NCI-H1930 (cell line): ENCODE results near the gene ZFP92.
"Not testable (repeated sequence)": the region's sequence is repeated elsewhere in the genome, so short reads cannot be mapped to it uniquely, and the experiment has no call there.

Experiments used
- DNase-seq, 2 experiments: peaks; one replicate each; lab custom pipeline; 2025; lab: John Stamatoyannopoulos, UW

Gene ZFP92

DNA sequence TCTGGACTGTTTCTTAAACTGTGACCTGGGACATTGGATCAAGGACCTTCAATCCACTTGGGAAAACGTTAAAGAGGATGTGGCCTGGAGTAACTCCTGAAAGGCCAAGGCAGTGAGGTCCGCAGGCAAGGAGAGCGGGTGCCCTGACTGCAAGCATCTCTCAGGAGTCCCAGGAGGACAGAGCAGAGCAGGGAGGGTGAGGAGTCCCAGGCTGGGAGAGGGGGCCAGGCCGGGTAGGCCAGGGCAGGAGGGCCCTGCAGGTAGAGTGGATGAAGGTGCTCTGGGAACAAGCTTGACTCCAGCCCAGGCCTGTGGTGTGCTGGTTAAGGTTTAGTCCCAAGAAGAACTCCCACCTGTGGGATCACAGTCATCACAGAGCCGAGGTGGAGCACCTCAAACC is 23.9 kb upstream of the ZFP92 start:
- DNase-seq = no peak

DNA sequence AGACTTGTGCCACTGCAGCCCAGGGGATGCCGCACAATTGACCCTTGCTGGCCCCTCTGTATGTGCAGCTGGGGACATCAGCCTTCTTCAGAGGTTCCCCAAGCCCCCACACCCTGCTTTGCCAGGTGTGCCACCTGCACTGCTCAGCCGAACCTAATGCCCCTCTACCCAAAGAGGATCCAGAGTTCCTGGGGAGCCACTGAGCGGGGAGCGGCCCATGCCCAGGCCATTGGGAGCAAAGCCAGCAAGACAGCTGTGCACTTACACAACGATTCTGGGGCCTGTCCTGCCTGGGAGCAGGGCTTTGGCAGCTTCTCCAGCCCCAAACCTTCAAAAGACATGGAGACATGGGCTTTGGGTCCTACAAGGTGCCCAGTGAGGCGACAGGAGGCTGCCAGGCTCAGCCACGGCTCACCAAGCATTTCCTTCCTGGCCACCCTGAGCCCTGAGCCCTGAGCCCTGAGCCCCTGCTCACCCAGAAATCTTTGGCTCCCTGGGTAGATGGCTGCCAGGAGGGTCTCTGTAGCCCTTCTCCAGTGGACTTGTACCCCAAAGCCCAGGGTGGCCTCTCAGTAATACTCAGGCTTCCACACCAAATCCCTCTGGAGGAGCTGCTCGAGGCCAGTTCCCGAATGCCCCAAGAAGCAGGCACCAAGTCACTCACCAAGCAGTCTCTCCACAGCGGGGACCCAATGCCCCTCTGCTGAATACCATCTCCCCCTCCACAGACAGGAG is 23.1 kb upstream of the ZFP92 start:
- DNase-seq = no peak

DNA sequence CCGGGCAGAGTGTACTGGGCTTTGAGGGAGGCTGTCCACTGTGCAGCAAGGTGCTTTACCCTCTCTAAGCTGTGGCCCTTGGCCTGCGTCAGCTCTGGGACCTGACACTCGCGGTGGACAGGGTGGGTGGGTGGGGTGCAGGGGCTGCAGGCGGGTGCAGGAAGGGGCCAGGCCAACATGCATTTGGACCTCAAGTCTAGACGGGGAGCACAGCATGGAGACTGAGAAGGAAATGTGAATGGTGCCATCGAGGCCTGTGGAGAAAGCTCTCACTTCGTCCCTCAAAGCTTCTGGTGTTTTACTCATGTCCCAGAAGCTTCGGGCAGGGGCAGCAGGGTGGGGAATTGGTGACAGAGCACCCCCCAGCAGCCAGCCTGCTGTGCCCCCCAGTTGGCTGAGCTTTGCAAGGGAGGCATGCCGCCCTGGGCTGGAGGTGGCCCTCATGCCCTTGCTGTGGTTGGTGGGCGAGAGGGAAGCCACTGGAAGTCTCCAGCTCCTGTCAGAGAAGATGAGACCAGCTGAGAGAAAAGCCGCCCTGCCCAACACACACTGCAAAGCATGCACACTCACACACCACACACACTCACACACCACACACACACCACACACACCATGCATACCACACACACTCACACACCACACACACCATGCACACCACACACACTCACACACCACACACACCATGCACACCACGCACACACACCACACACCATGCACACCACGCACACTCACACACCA is 22.4 kb upstream of the ZFP92 start:
- no peak for DNase-seq

DNA sequence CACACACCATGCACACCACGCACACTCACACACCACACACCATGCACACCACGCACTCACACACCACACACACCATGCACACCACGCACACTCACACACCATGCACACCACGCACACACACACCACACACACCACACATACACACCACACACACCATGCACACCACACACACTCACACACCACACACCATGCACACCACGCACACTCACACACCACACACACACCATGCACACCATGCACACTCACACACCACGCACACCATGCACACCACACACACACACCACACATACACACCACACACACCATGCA is 21.9 kb upstream of the ZFP92 start:
- DNase-seq = not testable (repeated sequence)

GRCh38 chrX:153392642-153393321 is 18.5 kb upstream of the ZFP92 start:
- DNase-seq = no peak

DNA sequence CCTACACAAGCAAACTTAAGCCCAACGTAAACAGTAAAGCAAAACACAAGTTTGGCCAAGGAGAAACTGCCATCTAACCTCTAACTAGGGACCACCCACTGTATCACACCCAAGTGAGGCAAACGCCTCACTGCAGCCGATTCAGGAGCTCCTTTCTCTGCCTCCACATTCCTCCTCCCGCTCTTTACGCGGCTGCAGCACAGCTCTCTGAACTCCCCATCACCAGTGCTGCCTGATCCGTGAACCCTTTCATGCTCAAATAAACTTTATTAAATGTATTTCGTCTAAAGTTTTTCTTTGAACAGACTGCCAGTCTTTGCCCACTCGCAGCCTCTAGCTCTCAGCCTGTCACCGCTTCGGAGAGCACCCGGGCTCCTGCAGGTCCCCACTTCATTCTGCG is 16.7 kb upstream of the ZFP92 start:
- DNase-seq = no peak

DNA sequence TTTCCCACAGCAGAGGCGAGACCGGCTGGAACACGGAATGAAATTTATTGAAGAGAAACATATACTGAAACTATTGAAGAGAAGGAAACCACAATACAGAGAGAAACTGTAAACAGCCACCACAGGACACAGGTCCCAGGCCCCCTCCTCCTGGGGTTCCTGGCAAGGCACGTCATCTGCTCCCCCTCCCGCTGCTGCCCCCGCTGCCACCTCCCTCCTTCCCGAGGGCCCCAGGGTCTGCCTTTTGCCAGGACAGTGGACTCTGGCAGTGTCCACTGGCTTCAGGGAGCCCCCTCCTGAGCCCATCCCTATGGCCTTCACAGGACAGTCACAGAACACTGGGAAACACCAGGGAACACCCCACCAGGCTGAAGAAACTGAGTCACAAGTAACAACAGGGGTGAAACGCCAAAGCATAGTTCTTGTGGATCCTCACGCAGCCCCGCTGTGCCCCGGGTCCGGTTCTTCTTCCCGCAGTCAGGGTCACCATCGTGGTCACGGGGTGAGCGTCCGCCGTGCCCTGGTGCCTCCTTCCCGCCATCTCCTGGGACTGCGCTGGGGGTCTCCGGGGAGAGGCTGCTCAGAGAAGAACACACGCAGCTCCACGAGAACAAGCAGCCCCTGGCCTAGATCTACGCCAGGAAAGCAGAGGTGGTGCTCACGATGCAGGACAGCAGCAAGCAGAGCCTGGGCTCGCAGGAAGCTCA is 15.5 kb upstream of the ZFP92 start:
- DNase-seq = no peak

DNA sequence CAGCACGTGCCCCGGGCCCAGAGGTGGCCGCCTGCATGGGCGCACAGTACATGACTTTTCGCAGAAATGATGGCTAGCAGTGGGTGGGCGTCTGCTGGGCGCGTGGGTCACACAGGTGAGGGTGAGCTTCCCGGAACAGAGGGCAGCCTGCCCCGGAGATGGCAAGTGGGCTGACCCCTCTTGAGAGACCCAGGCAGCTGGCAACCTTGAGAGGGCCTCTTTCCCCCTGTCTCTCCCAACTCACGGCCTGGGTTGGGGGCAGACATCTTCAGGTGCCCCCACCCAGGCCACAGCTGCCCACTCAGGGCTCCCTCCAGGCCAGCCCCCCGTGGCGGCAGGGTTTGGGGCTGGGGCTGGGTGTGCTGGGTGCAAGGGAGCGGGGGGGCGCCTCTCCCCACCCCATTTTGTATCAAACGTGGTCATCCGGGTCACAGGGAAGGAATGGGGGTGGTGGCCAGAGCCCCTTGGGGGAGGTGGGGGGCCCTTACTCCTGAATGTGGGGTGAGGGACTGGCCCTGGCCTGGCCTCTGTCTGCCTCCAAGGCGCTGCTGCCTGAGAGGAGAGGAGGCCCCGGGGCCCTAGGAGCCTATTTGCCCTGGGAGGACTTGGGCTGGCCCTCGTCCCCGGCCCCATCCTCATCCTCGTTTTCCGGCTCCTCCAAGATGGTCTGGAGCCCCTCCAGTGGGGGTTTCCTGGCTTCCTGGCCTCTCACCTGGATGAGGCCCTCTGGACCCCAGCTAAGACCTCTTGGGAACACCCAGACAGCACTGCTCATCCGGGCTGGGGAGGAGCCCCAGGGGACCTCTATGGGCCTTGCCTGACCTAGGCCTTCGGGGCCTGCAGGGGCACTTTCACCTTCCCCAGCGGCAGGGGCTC is 14.7 kb upstream of the ZFP92 start:
- no peak for DNase-seq

DNA sequence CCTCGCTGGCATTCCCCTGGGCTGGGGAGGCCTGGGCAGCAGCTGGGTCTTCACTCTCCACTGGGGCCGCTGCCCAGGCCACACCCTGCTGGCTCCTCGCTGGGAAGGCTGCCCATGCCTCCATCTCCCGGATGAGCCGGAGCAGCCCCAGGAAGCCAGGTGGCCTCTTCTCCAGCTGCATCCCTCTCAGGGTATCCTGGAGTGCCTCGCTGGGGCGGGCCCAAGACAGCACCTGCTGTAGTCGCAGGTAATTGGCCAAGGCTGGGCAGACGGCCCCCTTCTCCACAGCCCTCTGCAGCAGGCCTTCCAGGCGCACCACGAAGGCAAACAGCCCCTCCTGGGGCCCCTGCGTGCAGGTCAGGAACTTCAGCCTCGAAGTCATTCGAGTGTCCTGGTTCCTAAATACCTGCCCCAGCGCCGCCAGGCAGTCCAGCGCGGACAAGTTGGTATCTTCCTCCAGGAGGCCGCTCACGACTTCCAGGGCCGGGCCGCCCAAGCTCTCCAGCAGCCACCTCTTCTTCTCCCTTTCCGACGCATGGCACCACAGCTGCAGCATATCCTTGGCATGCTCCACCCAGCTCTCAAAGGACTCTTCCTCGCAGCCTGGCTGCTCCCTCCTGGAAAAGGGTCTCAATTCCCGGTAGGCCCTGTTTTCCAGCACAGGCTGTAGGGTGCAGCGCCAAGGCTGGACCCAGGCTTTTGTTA is 13.9 kb upstream of the ZFP92 start:
- no peak for DNase-seq

- DNase-seq = no peak
These were observed 12.9 kb upstream of the ZFP92 start for GRCh38 chrX:153398275-153398960.

GRCh38 chrX:153400146-153401132 is 10.8 kb upstream of the ZFP92 start:
- peak; percentile 52 to 79 for DNase-seq

GRCh38 chrX:153401133-153401764 is 10.0 kb upstream of the ZFP92 start, which contains the start of gene PNMA6E:
TSS of gene PNMA6E (minus strand) at chrX:153401350. CDS start at chrX:153398849, 2,501 bp downstream.
- no peak for DNase-seq

DNA sequence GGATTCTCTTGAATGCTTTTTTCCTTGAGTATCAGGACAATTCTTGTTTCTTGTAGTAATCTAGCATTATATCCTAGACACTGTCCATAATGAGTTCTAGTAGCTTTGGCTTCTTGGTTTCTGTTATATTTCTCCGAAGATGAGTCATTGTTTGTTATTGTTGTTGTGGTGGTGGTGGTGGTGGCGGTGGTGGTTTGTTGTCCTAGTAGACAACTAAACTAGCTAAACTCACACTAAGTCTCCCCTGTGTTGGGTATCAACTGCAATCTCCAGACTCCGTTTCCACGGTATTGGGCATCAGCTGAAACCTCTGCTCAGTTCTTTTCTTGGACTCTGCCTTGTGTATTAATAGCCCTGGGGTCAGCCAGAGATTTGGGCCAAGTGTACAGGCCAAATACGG is 6.9 kb upstream of the ZFP92 start:
- not testable (repeated sequence) for DNase-seq

GRCh38 chrX:153405426-153405825 is 5.8 kb upstream of the ZFP92 start:
- no peak for DNase-seq

- no peak for DNase-seq
These were observed 5.3 kb upstream of the ZFP92 start for GRCh38 chrX:153406011-153406410.

- no peak for DNase-seq
These were observed 4.4 kb upstream of the ZFP92 start for GRCh38 chrX:153406903-153407302.

DNA sequence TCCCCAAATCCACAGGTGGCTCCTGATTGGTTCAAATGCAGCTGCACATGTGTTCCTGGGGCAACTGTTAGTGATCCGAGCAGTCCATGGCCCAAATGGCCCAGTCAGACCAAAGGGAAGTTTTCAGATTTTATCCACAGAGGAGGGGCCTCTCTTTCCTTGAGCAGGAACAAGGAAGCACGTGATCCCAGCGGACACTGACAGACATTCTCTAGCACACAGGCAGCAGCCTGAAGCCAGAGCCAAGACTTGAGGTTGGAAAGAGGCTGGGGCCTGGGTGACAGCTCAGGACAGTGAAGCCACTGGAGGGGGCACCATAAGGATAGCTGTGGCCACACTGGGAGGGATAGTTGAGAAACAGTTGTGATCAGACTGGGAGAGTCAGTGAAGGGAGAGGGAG is 3.5 kb upstream of the ZFP92 start:
- DNase-seq = no peak

GRCh38 chrX:153408221-153408721 is 3.0 kb upstream of the ZFP92 start:
- DNase-seq = no peak
